HCT116 (cell line): ENCODE measurements around the gene DEFB116. TPM values are rescaled to one million over a fixed set of nuclear protein-coding genes. Genes with fewer than 3 reads are reported as not detected.

Experiments used
- ATAC-seq: fragments of 200-7000 bp; cut with Tn5 transposase; 2 replicates; pipeline ENCODE4 v1.9.1; 2020; ENCODE audit warnings: mild to moderate bottlenecking, moderate library complexity
- BruUV-seq: library from RNA; stranded (reverse); fragments of 400-500 nt; replicated peaks from 2 replicates; lab custom pipeline; 2021; lab: Mats Ljungman, UMichigan
- CTCF ChIA-PET: fragments of 300-600 bp; sonication (Branson Sonifier 250); formaldehyde crosslinking; loops from one replicate; lab custom pipeline; 2021; ENCODE audit warnings: antibody characterized with exemption; lab: Charles Lee
- POLR2A ChIA-PET: fragments of 300-600, 350-600 bp; sonication (Branson Sonifier 250); formaldehyde crosslinking; loops from one replicate; lab custom pipeline; 2021; ENCODE audit warnings: antibody characterized with exemption; lab: Charles Lee
- RAD21 ChIA-PET, 2 experiments: fragments of 300-600 bp; sonication (Branson Sonifier 250); formaldehyde crosslinking; loops; one replicate each; lab custom pipeline; 2023; ENCODE audit warnings: low total read pairs in 2 of 2; ENCODE audit not compliant: uncharacterized antibody in 2 of 2, unreplicated experiment in 2 of 2, low non-redundant PET in 1 of 2; lab: Charles Lee
- DNase-seq: peaks from one replicate; pipeline ENCODE4 v3.0.0-alpha.2; 2010; ENCODE audit warnings: low read depth, low spot score
- H2AFZ ChIP-seq: fragments of 200-600 bp; shearing (Covaris generic), sonication (generic); 2 replicates; pipeline ENCODE4 v1.6.1; 2017; ENCODE audit warnings: low read depth, mixed run types, mixed read lengths, antibody characterized with exemption, low read length; ENCODE audit not compliant: poor library complexity, severe bottlenecking
- H3K27ac ChIP-seq: 2 replicates; pipeline ENCODE4 v1.5.1; 2012; ENCODE audit warnings: low read depth, low read length
- H3K27me3 ChIP-seq: fragments of 200-600 bp; sonication (generic); 2 replicates; pipeline ENCODE4 v1.6.1; 2016; ENCODE audit warnings: mixed run types, low read length, mixed read lengths; ENCODE audit not compliant: insufficient read depth
- H3K36me3 ChIP-seq, 2 experiments: fragments of 200-500 bp in 1 of 2; fragments of 200-600 bp in 1 of 2; sonication (Bioruptor generic) in 1 of 2; sonication (generic) in 1 of 2; 2 replicates each; pipeline versions ENCODE4 v1.5.1 to v1.6.1; 2014 to 2016; ENCODE audit warnings: low read length in 2 of 2, inconsistent platforms in 1 of 2, mixed read lengths in 1 of 2, mixed run types in 1 of 2; ENCODE audit not compliant: insufficient read depth in 2 of 2, control insufficient read depth in 1 of 2
- H3K4me1 ChIP-seq, 2 experiments: fragments of 200-600 bp in 1 of 2; sonication (generic) in 1 of 2; 2 replicates each; pipeline versions ENCODE4 v1.5.1 to v1.6.1; 2012 to 2017; ENCODE audit warnings: low read length in 2 of 2, inconsistent platforms in 1 of 2, mild to moderate bottlenecking in 1 of 2, mixed read lengths in 1 of 2, mixed run types in 1 of 2, moderate library complexity in 1 of 2; ENCODE audit not compliant: insufficient read depth in 2 of 2, control insufficient read depth in 1 of 2
- H3K4me2 ChIP-seq: fragments of 200-600 bp; sonication (generic); 2 replicates; pipeline ENCODE4 v1.6.1; 2017; ENCODE audit warnings: mixed run types, low read length, mixed read lengths
- H3K4me3 ChIP-seq, 2 experiments: fragments of 200-600 bp in 1 of 2; sonication (generic) in 1 of 2; replicated peaks in 1 of 2; 2 replicates each; pipeline ENCODE4 v1.5.1; 2011 to 2016; ENCODE audit warnings: low read length in 2 of 2, control low read depth in 1 of 2, low read depth in 1 of 2, mild to moderate bottlenecking in 1 of 2, mixed read lengths in 1 of 2, mixed run types in 1 of 2
- H3K79me2 ChIP-seq: fragments of 200-600 bp; sonication (generic); 2 replicates; pipeline ENCODE4 v1.6.1; 2017; ENCODE audit warnings: mild to moderate bottlenecking, mixed run types, low read length, moderate library complexity, mixed read lengths; ENCODE audit not compliant: insufficient read depth
- H3K9ac ChIP-seq: fragments of 200-600 bp; sonication (generic); 2 replicates; pipeline ENCODE4 v1.6.1; 2016; ENCODE audit warnings: low read length, mixed read lengths
- H3K9me2 ChIP-seq: fragments of 200-600 bp; sonication (generic), shearing (Covaris generic); 2 replicates; pipeline ENCODE4 v1.6.1; 2017; ENCODE audit warnings: mixed run types, mild to moderate bottlenecking, moderate library complexity; ENCODE audit not compliant: insufficient read depth
- H3K9me3 ChIP-seq, 2 experiments: fragments of 200-500 bp in 1 of 2; fragments of 200-600 bp in 1 of 2; sonication (Bioruptor generic) in 1 of 2; sonication (generic) in 1 of 2; 2 replicates each; pipeline ENCODE4 v1.6.1; 2014 to 2017; ENCODE audit warnings: low read length in 2 of 2, mixed read lengths in 2 of 2, inconsistent platforms in 1 of 2, low read depth in 1 of 2, mild to moderate bottlenecking in 1 of 2, mixed run types in 1 of 2, moderate library complexity in 1 of 2; ENCODE audit not compliant: control insufficient read depth in 1 of 2, insufficient read depth in 1 of 2
- H4K20me1 ChIP-seq: fragments of 200-600 bp; sonication (generic), shearing (Covaris generic); 2 replicates; pipeline ENCODE4 v1.6.1; 2017; ENCODE audit warnings: mixed run types, mild to moderate bottlenecking, moderate library complexity; ENCODE audit not compliant: insufficient read depth
- CEBPB ChIP-seq: IDR thresholded peaks from 2 replicates; pipeline ENCODE4 v1.6.1; 2012; ENCODE audit warnings: low read depth
- CTCF ChIP-seq, 3 experiments: fragments of 200-600 bp in 1 of 3; sonication (generic) in 1 of 3; IDR thresholded peaks in 2 of 3; conservative IDR thresholded peaks in 1 of 3; 2 replicates each; pipeline ENCODE4 v1.5.1; 2012 to 2017; ENCODE audit warnings: low read depth in 2 of 3, low read length in 2 of 3, antibody characterized with exemption in 1 of 3, borderline replicate concordance in 1 of 3, control low read depth in 1 of 3, mild to moderate bottlenecking in 1 of 3, mixed read lengths in 1 of 3, mixed run types in 1 of 3, moderate library complexity in 1 of 3; ENCODE audit not compliant: insufficient read depth in 1 of 3
- ELF1 ChIP-seq: IDR thresholded peaks from 2 replicates; pipeline ENCODE4 v1.6.1; 2012; ENCODE audit warnings: low read depth, borderline replicate concordance
- EZH2phosphoT487 ChIP-seq: fragments of 200-600 bp; IDR thresholded peaks from 2 replicates; pipeline ENCODE4 v1.6.1; 2018; ENCODE audit warnings: antibody characterized with exemption, borderline replicate concordance
- JUND ChIP-seq: IDR thresholded peaks from 2 replicates; pipeline ENCODE4 v1.6.1; 2012
- MAX ChIP-seq: IDR thresholded peaks from 2 replicates; pipeline ENCODE4 v1.6.1; 2012
- POLR2A ChIP-seq: IDR thresholded peaks from 2 replicates; pipeline ENCODE4 v1.7.0; 2011; ENCODE audit warnings: borderline replicate concordance; ENCODE audit not compliant: insufficient read depth, insufficient read length; ENCODE audit errors: extremely low read depth
- RAD21 ChIP-seq: IDR thresholded peaks from 2 replicates; pipeline ENCODE4 v1.6.1; 2012; ENCODE audit warnings: low read depth, mild to moderate bottlenecking
- REST ChIP-seq: IDR thresholded peaks from 2 replicates; pipeline ENCODE4 v1.6.1; 2012; ENCODE audit warnings: low read depth
- SIN3A ChIP-seq: IDR thresholded peaks from 2 replicates; pipeline ENCODE4 v1.6.1; 2012; ENCODE audit warnings: low read depth
- SRF ChIP-seq: IDR thresholded peaks from 2 replicates; pipeline ENCODE4 v1.6.1; 2012; ENCODE audit warnings: low read depth
- TCF7L2 ChIP-seq: IDR thresholded peaks from 2 replicates; pipeline ENCODE4 v1.7.0; 2011; ENCODE audit warnings: borderline replicate concordance, inconsistent platforms; ENCODE audit not compliant: insufficient read depth, insufficient read length; ENCODE audit errors: extremely low read depth
- ZBTB33 ChIP-seq: IDR thresholded peaks from 2 replicates; pipeline ENCODE4 v1.6.1; 2011; ENCODE audit warnings: mild to moderate bottlenecking, low read length, moderate library complexity; ENCODE audit not compliant: insufficient replicate concordance; ENCODE audit errors: extremely low read depth
- intact Hi-C: fragments of 100-400 bp; cut with micrococcal nuclease; formaldehyde crosslinking; loops from 2 replicates; pipeline ENCODE4 v1.10.0; 2022
- total RNA-seq: library from RNA; stranded (reverse); gene quantifications from one replicate; pipeline ENCODE4 v1.2.1, GENCODE V29; 2021; ENCODE audit not compliant: unreplicated experiment

Gene DEFB116
- total RNA-seq, 1 experiment from 2014 or later, result not detected

GRCh38 chr20:31274441-31274840, 33.9 kb downstream of the DEFB116 start (continued):
- TF ChIP-seq ELF1, result no peak
- no peak for TF ChIP-seq SRF
- no peak for TF ChIP-seq REST
- TF ChIP-seq EZH2phosphoT487, result no peak
- TF ChIP-seq POLR2A, result no peak
- TF ChIP-seq TCF7L2, result no peak
- no peak for TF ChIP-seq SIN3A
- TF ChIP-seq, all 23 proteins: peak for 0

- Histone ChIP-seq H3K27ac (no peak overlapping the region), H3K79me2 (no peaks in the 10 kb centered on the region), H3K9me2 (no peaks in the 10 kb centered on the region), H3K9me3 (no peaks in the 10 kb centered on the region), H3K4me2 (no peak overlapping the region), H2AFZ (no peak overlapping the region), H3K36me3 (no peaks in the 10 kb centered on the region), H3K4me3 (no peak overlapping the region), H4K20me1 (no peaks in the 10 kb centered on the region), H3K27me3 (no peaks in the 10 kb centered on the region), H3K4me1 (no peaks in the 10 kb centered on the region), H3K9ac (no peak overlapping the region)
- POLR2A ChIA-PET, result no interaction called here
- no TSS peak for BruUV-seq
- RAD21 ChIA-PET, result no interaction called here
- peak; percentile 78 for ATAC-seq
- peak; percentile 33 for DNase-seq
- TF ChIP-seq MAX, result no peak
- no peak for TF ChIP-seq EZH2phosphoT487
- TF ChIP-seq CEBPB, result no peak
- TF ChIP-seq JUND, result no peak
- peak; percentile 54 for TF ChIP-seq RAD21
- TF ChIP-seq ZBTB33, result no peak
- peak; percentile 18 to 75 (median 72); a peak in 4 of 6 replicates for TF ChIP-seq CTCF (IDR thresholded peaks at IDR 0.05 in 2 of 3, conservative IDR thresholded peaks at IDR 0.05 in 1 of 3; ENCODE audit: borderline replicate concordance in 1 of 3, insufficient read depth in 1 of 3, low read depth in 2 of 3, low read length in 2 of 3)
- CTCF ChIA-PET, result interaction anchor here (1.0 to 2.2 kb wide), 3 partner anchors 20 to 242 kb away, joined by 3 to 12 read pairs (median 3); no protein-coding TSS in a partner anchor
- intact Hi-C loops, result no loop called here
Observed at GRCh38 chr20:31260326-31260932, 48.0 kb downstream of the DEFB116 start.
